Measurements from ENCODE around the gene KRTAP10-6.
"Not testable (repeated sequence)": the region's sequence is repeated elsewhere in the genome, so short reads cannot be mapped to it uniquely, and the experiment has no call there.

The KRTAP10-6 gene

DNA sequence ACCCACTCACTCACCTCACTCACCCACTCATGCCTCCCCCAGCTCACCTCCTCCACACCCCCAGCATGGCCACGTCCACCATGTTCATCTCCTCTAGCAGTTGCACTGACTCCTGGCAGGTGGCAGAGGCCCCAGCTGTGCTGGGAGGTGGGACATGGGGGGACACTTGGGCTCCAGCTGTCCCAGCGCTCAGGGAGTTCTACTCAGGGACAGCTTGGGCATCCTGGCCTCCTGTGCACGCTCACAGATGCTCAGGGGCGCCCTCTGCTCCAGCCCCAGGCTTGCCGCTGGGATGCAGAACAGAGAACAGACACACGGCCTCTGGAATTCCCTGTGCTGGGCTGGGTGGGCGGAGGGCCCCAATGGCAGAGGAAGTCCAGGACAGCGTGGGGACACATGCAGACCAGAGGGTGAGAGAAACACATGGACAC lies 24.8 kb upstream of the KRTAP10-6 start:
- no peak for DNase-seq (ENCODE audit: low read depth)

DNA sequence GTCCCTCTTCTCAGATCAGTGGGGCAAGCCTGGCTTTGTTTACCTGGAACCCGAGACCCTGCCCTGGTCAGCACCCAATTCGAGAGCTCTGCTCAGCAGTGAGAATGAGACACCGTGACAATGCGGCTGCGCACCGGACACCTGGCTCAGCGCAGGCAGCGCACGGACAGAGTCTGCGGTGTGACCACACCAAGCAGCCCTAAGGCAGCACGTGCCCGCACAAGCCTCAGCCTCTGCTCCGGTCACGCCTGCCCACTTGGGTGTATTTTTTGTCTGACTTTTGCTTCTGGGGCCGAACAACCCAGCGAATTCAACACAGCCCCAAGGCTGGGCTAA lies 24.3 kb upstream of the KRTAP10-6 start:
- no peak for DNase-seq (ENCODE audit: low read depth)

DNA sequence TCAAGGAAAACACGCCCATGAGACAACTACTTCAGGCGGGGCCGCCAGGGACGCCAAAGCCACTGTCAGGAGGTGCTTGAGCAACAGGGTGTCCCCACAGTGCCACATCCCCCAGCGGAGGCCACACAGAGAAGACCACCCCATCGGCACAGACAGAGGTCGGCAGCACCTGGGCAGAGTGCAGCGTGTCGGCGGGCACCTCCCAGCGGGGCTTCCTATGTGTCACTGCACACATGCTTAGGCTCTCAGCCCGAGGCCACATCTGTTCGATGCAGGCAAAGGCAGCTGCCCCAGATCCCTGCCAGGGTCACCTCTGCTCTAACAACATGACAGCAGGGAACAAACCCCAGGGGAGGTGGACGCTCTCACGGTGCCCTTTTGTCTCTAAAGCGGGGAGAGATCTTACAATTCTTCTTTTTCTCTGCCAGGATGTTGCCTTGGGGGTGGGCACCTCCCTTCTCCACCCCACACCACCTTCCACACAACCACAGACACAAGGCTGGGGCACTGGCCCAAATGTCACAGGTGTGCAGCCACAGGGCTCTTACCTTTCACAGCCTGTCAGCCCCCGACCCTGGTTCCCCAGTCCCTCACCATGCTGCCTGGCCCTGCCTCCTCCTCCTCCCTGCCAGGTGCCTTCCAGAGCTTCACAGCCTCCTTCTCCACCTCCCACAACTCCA lies 23.7 kb upstream of the KRTAP10-6 start:
- DNase-seq (ENCODE audit: low read depth): no peak

DNA sequence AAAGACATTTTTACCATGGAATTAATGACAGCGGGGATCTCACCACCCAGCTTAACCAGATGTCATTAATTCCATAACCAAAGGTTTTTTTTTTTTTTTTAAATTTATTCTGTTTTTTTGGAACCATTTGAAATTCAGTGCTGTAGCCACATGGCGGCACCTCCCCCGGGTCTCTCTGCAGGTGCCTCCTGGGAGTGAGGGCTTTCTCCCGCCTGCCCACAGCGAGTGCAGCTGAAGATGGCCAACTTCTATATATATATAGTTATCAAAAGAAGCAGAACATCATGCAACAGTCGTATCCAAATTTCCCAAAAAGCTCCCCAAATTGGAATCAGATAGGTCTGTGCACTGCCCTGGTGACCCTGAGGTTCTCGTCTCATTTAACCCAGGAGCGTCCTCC lies 23.2 kb upstream of the KRTAP10-6 start:
- no peak for DNase-seq (ENCODE audit: low read depth)

DNA sequence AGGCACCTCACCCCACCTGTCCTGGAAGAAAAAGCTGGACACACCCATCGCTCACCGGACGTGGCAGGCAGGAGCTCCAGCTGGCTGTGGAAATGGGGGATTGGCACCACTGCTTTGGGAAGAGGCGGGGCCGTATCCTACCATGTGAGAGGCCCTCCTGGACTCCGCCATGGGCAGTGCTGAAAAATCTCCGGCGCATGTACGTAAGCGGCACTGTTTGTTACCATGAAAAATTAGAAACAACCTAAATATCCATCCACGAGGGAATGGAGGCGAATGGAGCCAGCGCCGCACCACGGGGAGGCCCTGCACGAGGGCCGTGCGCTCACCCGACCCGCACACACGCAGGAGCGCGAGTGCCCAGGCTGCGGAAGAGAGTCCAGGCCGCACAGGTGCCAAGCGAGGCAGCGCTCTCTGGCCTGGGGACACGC lies 22.7 kb upstream of the KRTAP10-6 start:
- no peak for DNase-seq (ENCODE audit: low read depth)

DNA sequence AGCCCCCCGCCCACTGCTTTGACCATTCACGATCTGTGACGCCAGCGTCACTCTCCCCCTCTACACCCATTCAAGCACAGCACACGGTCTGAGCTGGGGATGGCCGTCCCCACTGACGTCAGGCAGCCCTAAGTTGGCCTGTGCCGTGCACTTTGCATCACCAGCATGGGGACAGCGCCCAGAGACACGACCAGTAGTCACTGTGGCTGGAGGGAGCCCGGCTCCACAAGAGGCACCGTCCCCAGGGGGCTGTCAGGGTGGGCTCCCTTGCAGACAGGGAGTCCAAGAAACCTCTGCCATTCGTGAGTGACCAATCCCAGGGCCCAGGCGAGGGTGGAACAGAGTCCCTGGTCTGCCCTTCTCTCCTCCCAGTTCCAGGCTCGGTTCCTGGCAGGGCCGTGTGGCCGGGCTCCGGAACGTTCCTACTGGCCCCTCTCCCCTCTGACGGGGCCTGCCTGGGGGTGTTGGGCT lies 21.9 kb upstream of the KRTAP10-6 start:
- no peak for DNase-seq (ENCODE audit: low read depth)

DNA sequence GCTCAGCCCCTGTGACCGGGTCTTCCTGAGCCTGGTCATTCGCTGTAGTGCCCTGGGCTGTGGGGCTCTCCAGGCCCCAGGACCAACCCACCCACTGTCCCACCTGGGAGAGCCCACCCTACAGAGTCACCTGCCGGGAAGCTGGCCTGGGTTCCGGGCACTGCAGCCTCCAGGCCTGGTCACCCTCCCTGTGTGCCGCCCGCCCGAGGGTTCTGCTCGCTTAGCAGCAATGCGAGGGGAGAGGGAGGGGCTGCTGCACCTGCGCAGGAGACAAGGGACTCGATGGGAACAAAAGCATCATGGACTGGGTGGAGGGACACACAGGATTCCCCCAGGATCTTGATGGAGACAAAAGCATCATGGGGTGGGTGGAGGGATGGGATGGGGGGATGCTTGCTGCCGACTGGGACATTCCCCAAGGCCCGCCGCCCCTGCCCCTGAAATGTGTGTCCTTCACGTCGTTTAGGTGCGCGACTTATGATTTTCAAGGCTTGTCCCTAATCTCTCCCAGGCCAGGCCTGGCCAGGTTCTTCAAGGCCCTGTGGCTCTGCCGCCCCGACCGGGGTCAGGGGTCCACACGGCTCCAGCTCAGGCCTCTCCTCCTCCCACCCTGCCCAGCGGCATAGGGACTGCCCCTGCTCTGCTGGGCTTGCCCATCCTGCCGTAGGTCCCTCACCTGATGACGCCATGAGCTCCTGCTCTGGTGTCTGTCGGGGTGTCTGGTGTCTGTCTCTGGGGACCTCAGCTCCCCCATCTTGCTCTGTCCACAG lies 21.3 kb upstream of the KRTAP10-6 start:
- DNase-seq (ENCODE audit: low read depth): no peak

DNA sequence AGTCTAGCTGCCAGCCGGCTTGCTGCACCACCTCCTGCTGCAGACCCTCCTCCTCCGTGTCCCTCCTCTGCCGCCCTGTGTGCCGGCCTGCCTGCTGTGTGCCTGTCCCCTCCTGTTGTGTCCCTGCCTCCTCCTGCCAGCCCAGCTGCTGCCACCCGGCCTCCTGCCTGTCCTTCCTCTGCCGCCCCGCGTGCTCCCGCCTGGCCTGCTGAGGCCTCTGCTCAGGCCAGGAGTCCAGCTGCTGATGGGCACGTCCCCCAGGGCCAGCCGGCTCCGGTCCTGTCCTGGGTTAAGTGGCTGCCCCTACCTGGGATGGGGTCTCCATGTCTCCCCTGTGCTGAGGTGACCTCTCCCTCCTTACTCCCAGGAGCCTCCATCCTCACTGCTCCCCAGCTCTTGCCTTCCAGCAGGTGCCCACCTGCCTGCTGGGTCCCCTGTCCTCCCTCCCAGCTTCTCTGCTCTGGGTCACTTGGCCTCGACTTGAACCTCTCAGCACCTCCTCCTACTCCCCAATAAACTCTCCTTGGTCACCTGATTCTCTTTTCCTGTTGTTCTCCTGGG lies 20.4 kb upstream of the KRTAP10-6 start:
- no peak for DNase-seq (ENCODE audit: low read depth)

DNA sequence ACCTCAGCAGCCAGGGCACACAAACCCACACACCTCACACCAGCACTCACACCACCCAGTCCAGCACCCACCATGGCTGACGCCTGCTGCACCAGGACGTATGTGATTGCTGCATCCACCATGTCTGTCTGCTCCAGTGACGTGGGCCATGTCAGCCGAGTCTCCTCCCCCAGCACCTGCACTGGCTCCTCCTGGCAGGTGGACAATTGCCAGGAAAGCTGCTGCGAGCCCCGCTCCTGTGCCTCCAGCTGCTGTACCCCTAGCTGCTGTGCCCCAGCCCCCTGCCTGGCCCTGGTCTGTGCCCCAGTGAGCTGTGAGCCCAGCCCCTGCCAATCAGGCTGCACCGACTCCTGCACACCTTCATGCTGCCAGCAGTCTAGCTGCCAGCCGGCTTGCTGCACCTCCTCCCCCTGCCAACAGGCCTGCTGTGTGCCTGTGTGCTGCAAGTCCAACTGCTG lies 19.8 kb upstream of the KRTAP10-6 start, which contains the start of gene KRTAP10-8:
Gene KRTAP10-8, plus strand, starts transcription at position 51 of the 458 bp plus-strand sequence. Its CDS starts 22 bp downstream, at position 73.
- DNase-seq (ENCODE audit: low read depth): no peak

DNA sequence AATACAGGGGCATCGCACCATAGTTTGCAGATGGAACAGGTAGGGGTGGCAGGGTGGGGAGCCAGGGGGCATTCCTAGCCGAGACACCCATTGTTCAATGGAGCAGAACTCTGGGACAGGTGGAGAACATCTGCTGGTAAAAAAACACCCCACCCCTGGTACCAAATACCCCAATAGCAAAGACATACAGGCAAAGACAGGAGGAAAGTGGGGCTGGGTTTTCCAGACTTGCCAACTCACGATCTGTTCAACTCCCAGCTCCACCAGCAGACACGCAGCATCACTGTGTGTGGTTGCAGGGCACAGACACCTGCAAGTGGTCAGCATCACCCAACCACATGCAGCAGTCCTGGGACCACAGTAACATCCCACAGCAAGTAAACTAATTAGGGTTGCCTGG lies 19.2 kb upstream of the KRTAP10-6 start:
- no peak for DNase-seq (ENCODE audit: low read depth)

DNA sequence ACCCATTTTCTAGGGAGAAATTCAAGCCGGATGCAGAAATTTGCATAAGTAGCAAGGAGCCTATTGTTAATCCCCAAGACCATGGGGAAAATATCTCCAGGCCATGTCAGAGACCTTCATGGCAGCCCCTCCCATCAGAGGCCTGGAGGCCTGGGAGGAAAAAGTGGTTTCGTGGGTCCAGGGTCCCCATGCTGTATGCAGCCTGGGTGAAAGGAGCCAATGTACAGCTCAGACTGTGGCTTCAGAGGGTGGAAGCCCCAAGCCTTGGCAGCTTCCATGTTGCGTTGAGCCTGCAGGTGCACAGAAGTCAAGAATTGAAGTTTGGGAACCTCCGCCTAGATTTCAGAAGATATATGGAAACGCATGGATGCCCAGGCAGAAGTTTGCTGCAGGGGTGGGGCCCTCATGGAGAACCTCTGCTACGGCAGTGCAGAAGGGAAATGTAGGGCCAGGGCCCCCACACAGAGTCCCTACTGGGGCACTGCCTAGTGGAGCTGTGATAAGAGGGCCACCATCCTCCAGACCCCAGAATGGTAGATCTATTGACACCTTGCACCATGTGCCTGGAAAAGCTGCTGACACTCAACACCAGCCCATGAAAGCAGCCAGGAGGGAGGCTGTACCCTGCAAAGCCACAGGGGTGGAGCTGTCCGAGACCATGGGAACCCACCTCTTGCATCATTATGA lies 18.0 kb upstream of the KRTAP10-6 start:
- DNase-seq (ENCODE audit: low read depth): not testable (repeated sequence)

DNA sequence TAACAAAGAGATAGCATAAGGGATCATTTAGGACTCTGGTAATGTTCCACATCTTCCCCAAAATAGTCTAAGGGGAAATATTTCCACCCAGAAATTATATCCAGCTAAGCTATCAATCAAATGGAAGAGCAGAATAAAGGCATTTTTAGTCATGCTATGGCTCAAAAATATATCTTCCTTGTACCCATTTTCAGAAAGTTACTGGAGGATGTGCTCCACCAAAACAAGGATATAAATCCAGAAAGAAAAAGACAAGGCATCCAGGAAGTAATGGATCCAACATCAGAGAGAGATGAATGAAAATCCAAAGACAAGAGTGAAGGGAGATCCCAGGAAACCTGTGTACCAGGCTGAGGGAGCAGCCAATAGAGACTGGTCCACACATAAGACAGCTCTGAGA lies 16.9 kb upstream of the KRTAP10-6 start:
- no peak for DNase-seq (ENCODE audit: low read depth)

DNA sequence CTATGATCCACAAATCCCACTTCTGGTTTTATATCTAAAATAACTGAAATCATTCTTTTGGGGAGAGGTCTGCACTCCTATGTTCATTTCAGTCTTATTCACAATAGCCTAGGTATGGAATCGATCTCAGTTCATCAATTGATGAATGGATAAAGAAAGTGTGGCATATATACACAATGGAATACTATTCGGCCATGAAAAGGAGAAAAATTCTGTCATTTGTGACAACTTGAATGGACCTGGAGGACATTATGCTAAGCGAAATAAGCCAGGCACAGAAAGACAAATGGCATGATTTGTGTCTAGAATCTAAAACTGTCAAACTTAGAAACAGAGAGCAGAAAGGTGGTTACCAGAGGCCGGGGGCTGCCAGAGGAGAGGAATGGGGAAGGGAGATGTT lies 14.2 kb upstream of the KRTAP10-6 start:
- DNase-seq (ENCODE audit: low read depth): no peak

DNA sequence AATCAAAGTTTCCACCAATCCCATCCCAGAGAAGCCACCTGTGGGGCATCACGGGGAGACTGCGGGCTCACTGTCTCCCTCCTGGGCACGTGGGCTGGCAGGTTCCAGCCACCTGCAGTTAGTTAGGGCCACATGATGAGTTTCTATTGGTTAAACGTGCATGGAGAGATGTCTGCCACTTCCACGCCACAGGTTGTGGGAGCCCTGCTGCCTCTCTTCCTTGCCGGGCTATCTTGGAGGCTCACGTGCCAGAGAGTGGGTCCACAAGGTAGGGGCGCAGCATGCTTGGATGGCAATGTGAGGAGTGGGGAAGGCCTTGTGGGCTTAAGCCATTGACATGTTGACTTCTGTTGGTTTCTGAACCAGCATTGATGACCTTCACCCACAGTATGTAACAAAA lies 11.6 kb upstream of the KRTAP10-6 start:
- DNase-seq (ENCODE audit: low read depth): no peak

DNA sequence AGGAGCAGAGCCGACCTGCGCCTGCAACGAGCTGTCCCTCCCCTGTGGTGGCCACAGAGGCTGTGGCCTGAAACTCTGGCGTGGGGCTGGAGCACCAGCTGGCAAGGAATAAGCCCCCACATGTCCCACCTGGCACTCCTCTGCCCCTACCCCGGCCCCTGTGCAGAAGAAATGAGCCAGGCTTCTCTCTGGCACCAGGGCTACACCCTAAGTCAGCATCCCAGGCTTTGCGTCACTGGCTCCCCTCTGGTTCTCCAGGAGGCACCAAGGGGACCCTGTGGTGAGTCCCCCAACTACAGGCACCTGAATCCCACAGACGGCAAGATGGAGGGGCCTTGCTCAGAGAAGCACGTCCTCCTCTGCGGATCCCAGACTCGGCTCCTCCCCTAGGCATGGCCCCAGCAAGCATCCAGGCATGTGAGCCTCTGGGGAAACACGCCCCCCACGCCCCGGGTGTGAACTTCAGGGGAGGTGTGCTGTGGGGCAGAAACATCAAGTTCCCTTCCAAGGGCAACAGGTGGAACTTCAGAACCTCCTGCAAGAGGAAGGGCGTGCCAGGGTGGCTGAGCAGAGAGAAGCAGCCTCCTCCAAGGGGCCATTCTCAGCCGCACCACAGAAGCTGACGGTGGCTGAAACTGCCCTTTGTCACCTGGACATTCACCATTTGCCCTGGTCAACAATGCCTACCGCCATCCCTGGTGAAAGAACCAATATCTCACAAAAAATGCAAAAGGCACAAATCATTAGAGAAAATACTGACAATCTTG lies 11.0 kb upstream of the KRTAP10-6 start:
- no peak for DNase-seq (ENCODE audit: low read depth)

DNA sequence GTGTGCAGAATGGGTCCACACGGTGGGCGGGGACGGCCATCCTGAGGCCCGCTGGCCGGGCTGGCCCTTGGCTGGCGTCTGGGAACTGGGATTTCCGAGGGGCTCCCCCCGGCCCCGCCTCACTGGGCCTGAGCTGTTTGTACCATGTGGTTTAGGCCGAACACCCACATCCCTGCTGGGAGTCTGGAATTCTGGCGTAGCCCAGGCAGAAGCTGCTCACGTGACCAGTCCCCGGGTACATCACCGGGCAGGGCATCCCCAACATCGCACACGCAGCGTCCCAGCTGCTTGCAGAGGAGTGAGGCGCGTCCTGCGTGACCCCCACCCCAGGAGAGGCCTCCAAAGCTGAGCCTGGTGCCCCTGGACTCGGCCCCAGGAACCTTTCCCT lies 10.2 kb upstream of the KRTAP10-6 start:
- DNase-seq (ENCODE audit: low read depth): no peak

DNA sequence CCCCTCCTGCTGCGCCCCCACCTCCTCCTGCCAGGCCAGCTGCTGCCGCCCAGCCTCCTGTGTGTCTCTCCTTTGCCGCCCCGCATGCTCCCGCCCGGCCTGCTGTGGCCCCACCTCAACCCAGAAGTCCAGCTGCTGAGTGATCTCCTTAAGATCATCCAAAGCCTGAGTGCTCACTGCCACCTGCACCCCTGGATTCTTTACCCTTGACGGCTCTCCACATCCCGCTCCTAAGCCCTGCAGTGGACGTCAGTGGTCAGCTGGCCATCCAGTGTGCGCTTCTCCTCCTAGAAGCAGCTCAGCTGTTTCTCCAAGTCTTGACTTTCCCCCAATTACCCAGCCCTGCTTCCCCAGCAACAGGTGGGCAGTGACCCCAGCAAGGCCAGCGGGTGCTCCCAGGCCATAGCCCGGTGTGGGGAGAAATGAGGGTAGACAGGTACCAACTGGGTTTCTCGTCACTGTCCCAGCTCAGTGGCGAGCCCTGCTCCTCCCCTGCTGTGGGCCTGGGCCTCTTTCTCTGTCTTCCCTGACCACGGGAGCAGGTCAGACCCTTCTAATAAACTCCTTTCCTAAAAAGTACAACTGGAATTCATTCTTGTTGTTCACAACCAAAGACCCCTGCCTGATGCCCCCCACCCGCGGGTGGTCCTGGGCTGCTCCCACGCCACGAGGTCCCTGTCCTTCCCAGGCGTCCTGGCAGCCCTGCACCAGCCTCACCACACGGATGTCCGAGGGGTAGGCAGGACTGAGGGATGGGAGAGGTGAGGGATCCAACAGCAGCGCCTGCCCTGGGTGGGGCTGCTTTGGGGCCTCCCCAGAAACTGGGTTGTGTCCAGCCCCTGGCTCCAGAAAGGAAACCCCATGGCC lies 9.5 kb upstream of the KRTAP10-6 start:
- DNase-seq (ENCODE audit: low read depth): no peak

DNA sequence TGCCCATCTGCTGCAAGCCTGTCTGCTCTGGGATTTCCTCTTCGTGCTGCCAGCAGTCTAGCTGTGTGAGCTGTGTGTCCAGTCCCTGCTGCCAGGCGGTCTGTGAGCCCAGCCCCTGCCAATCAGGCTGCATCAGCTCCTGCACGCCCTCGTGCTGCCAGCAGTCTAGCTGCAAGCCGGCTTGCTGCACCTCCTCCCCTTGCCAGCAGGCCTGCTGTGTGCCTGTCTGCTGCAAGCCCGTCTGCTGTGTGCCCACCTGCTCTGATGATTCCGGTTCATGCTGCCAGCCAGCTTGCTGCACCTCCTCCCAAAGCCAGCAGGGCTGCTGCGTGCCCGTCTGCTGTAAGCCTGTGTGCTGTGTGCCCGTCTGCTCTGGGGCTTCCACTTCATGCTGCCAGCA lies 8.8 kb upstream of the KRTAP10-6 start:
- DNase-seq (ENCODE audit: low read depth): not testable (repeated sequence)

DNA sequence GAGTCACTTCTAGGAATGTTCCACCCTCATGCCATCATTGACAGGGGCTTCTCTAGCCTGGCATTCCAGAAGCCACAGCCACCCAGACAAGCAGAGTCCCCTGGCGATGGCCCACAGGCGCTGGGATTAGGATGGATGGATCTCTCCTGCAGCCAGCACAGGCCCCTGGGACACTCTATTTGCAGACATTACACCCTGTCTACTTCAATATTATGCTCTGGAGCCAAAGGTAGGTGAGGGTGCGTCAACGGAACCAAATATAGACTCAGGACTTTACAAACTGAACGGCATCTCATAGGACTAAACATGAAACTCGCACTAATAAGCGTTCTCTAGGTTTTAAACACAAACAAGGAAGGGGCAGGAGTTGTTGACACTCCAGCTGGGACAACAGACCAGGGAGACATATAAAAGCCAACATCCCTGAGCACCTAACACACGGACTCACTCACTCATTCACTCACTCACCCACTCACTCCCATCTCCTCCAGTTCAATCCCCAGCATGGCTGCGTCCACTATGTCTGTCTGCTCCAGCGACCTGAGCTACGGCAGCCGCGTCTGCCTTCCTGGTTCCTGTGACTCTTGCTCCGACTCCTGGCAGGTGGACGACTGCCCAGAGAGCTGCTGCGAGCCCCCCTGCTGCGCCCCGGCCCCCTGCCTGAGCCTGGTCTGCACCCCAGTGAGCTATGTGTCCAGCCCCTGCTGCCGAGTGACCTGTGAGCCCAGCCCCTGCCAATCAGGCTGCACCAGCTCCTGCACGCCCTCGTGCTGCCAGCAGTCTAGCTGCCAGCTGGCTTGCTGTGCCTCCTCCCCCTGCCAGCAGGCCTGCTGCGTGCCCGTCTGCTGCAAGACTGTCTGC lies 8.0 kb upstream of the KRTAP10-6 start, which contains the start of gene KRTAP10-7:
Gene KRTAP10-7, plus strand, starts transcription at position 480 of the 861 bp plus-strand sequence. Its CDS starts 25 bp downstream, at position 505.
- DNase-seq (ENCODE audit: low read depth): not testable (repeated sequence)

All from stimulated activated CD8-positive, alpha-beta memory T cell treated with anti-CD3 and anti-CD28 coated beads, Interleukin-12 subunit alpha, Interleukin-12 subunit beta, amount 100 ng/mL, for 4 hours (primary cell).